ENCODE data around the gene DES.
"Not testable (repeated sequence)": the region's sequence is repeated elsewhere in the genome, so short reads cannot be mapped to it uniquely, and the experiment has no call there.

GRCh38 chr2:219395056-219395455, 23.1 kb upstream of the DES start:
- not testable (repeated sequence) for TF ChIP-seq SMAD4 (CRISPR knock-in tag; IDR thresholded peaks at IDR 0.05); CTCF (IDR thresholded peaks at IDR 0.05); NFYB (CRISPR knock-in tag; conservative IDR thresholded peaks at IDR 0.05; ENCODE audit: low read depth); FOXJ3 (CRISPR knock-in tag; IDR thresholded peaks at IDR 0.05; ENCODE audit: borderline replicate concordance); TEAD4 (CRISPR knock-in tag; IDR thresholded peaks at IDR 0.05); TCF7 (CRISPR knock-in tag; IDR thresholded peaks at IDR 0.05; ENCODE audit: low read depth); NR1H2 (CRISPR knock-in tag; IDR thresholded peaks at IDR 0.05); FOXK1 (CRISPR knock-in tag; IDR thresholded peaks at IDR 0.05)
- TF ChIP-seq, protein P1, sequence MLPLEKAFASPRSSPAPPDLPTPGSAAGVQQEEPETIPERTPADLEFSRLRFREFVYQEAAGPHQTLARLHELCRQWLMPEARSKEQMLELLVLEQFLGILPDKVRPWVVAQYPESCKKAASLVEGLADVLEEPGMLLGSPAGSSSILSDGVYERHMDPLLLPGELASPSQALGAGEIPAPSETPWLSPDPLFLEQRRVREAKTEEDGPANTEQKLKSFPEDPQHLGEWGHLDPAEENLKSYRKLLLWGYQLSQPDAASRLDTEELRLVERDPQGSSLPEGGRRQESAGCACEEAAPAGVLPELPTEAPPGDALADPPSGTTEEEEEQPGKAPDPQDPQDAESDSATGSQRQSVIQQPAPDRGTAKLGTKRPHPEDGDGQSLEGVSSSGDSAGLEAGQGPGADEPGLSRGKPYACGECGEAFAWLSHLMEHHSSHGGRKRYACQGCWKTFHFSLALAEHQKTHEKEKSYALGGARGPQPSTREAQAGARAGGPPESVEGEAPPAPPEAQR (CRISPR knock-in tag; IDR thresholded peaks at IDR 0.05) = not testable (repeated sequence)
- TF ChIP-seq, protein P2, sequence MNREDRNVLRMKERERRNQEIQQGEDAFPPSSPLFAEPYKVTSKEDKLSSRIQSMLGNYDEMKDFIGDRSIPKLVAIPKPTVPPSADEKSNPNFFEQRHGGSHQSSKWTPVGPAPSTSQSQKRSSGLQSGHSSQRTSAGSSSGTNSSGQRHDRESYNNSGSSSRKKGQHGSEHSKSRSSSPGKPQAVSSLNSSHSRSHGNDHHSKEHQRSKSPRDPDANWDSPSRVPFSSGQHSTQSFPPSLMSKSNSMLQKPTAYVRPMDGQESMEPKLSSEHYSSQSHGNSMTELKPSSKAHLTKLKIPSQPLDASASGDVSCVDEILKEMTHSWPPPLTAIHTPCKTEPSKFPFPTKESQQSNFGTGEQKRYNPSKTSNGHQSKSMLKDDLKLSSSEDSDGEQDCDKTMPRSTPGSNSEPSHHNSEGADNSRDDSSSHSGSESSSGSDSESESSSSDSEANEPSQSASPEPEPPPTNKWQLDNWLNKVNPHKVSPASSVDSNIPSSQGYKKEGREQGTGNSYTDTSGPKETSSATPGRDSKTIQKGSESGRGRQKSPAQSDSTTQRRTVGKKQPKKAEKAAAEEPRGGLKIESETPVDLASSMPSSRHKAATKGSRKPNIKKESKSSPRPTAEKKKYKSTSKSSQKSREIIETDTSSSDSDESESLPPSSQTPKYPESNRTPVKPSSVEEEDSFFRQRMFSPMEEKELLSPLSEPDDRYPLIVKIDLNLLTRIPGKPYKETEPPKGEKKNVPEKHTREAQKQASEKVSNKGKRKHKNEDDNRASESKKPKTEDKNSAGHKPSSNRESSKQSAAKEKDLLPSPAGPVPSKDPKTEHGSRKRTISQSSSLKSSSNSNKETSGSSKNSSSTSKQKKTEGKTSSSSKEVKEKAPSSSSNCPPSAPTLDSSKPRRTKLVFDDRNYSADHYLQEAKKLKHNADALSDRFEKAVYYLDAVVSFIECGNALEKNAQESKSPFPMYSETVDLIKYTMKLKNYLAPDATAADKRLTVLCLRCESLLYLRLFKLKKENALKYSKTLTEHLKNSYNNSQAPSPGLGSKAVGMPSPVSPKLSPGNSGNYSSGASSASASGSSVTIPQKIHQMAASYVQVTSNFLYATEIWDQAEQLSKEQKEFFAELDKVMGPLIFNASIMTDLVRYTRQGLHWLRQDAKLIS (CRISPR knock-in tag; IDR thresholded peaks at IDR 0.05; ENCODE audit: borderline replicate concordance) = not testable (repeated sequence)
- TF ChIP-seq, protein P3, sequence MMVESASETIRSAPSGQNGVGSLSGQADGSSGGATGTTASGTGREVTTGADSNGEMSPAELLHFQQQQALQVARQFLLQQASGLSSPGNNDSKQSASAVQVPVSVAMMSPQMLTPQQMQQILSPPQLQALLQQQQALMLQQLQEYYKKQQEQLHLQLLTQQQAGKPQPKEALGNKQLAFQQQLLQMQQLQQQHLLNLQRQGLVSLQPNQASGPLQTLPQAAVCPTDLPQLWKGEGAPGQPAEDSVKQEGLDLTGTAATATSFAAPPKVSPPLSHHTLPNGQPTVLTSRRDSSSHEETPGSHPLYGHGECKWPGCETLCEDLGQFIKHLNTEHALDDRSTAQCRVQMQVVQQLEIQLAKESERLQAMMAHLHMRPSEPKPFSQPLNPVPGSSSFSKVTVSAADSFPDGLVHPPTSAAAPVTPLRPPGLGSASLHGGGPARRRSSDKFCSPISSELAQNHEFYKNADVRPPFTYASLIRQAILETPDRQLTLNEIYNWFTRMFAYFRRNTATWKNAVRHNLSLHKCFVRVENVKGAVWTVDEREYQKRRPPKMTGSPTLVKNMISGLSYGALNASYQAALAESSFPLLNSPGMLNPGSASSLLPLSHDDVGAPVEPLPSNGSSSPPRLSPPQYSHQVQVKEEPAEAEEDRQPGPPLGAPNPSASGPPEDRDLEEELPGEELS (CRISPR knock-in tag; IDR thresholded peaks at IDR 0.05) = not testable (repeated sequence)
- TF ChIP-seq, protein P4, sequence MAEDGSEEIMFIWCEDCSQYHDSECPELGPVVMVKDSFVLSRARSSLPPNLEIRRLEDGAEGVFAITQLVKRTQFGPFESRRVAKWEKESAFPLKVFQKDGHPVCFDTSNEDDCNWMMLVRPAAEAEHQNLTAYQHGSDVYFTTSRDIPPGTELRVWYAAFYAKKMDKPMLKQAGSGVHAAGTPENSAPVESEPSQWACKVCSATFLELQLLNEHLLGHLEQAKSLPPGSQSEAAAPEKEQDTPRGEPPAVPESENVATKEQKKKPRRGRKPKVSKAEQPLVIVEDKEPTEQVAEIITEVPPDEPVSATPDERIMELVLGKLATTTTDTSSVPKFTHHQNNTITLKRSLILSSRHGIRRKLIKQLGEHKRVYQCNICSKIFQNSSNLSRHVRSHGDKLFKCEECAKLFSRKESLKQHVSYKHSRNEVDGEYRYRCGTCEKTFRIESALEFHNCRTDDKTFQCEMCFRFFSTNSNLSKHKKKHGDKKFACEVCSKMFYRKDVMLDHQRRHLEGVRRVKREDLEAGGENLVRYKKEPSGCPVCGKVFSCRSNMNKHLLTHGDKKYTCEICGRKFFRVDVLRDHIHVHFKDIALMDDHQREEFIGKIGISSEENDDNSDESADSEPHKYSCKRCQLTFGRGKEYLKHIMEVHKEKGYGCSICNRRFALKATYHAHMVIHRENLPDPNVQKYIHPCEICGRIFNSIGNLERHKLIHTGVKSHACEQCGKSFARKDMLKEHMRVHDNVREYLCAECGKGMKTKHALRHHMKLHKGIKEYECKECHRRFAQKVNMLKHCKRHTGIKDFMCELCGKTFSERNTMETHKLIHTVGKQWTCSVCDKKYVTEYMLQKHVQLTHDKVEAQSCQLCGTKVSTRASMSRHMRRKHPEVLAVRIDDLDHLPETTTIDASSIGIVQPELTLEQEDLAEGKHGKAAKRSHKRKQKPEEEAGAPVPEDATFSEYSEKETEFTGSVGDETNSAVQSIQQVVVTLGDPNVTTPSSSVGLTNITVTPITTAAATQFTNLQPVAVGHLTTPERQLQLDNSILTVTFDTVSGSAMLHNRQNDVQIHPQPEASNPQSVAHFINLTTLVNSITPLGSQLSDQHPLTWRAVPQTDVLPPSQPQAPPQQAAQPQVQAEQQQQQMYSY (CRISPR knock-in tag; IDR thresholded peaks at IDR 0.05) = not testable (repeated sequence)
- TF ChIP-seq, protein P5, sequence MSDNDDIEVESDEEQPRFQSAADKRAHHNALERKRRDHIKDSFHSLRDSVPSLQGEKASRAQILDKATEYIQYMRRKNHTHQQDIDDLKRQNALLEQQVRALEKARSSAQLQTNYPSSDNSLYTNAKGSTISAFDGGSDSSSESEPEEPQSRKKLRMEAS (CRISPR knock-in tag; IDR thresholded peaks at IDR 0.05) = not testable (repeated sequence)

All from WTC11 (cell line).